ENCODE results near the gene NTM. TPM values are rescaled to one million over a fixed set of nuclear protein-coding genes. Genes with fewer than 3 reads are reported as not detected.

The NTM gene
- total RNA-seq, 1 donor from 2014 or later, result 4.3 TPM

GRCh38 chr11:132205006-132205405, 834.6 kb downstream of the NTM start:
- Mint-ChIP-seq H3K4me3 (ENCODE audit: low read depth) (no peak overlapping the region), H3K27ac (no peak overlapping the region), H3K9me3 (ENCODE audit: low read depth) (peaks cover 4% of the 10 kb centered on the region), H3K27me3 (peaks cover 16% of the 10 kb centered on the region), H3K36me3 (ENCODE audit: insufficient read depth) (no peaks in the 10 kb centered on the region), H3K4me1 (ENCODE audit: low read depth) (no peaks in the 10 kb centered on the region)
- no peak for TF ChIP-seq CTCF (IDR thresholded peaks at IDR 0.05; ENCODE audit: unreplicated experiment)
- no peak for DNase-seq (ENCODE audit: low spot score, unreplicated experiment)

- H3K4me1 Mint-ChIP-seq (ENCODE audit: low read depth), result no peaks in the 10 kb centered on the region
- no peak for DNase-seq (ENCODE audit: low spot score, unreplicated experiment)
- TF ChIP-seq CTCF (IDR thresholded peaks at IDR 0.05; ENCODE audit: unreplicated experiment), result no peak
- no peaks in the 10 kb centered on the region for H3K36me3 Mint-ChIP-seq (ENCODE audit: insufficient read depth)
- H3K27ac Mint-ChIP-seq, result no peak overlapping the region
- H3K27me3 Mint-ChIP-seq, result peaks cover 16% of the 10 kb centered on the region
- no peak overlapping the region for H3K4me3 Mint-ChIP-seq (ENCODE audit: low read depth)
- peaks cover 4% of the 10 kb centered on the region for H3K9me3 Mint-ChIP-seq (ENCODE audit: low read depth)
Measured at GRCh38 chr11:132205496-132205895, 835.1 kb downstream of the NTM start.

- Mint-ChIP-seq H3K36me3 (ENCODE audit: insufficient read depth) (no peaks in the 10 kb centered on the region), H3K4me3 (ENCODE audit: low read depth) (no peak overlapping the region)
Measured at GRCh38 chr11:132206993-132207392, 836.6 kb downstream of the NTM start.

GRCh38 chr11:132208477-132209055, 838.2 kb downstream of the NTM start:
- peaks cover 4% of the 10 kb centered on the region for H3K9me3 Mint-ChIP-seq (ENCODE audit: low read depth)
- peak overlapping the region; percentile 47 for H3K27ac Mint-ChIP-seq
- no peak for DNase-seq (ENCODE audit: low spot score, unreplicated experiment)
- H3K36me3 Mint-ChIP-seq (ENCODE audit: insufficient read depth), result no peaks in the 10 kb centered on the region
- H3K4me3 Mint-ChIP-seq (ENCODE audit: low read depth), result no peak overlapping the region
- no peak for TF ChIP-seq CTCF (IDR thresholded peaks at IDR 0.05; ENCODE audit: unreplicated experiment)
- peaks cover 9% of the 10 kb centered on the region for H3K27me3 Mint-ChIP-seq
- H3K4me1 Mint-ChIP-seq (ENCODE audit: low read depth), result no peaks in the 10 kb centered on the region

More at GRCh38 chr11:132206993-132207392, 836.6 kb downstream of the NTM start:
- TF ChIP-seq CTCF (IDR thresholded peaks at IDR 0.05; ENCODE audit: unreplicated experiment), result no peak
- DNase-seq (ENCODE audit: low spot score, unreplicated experiment), result no peak
- Mint-ChIP-seq H3K4me1 (ENCODE audit: low read depth) (no peaks in the 10 kb centered on the region), H3K27me3 (peaks cover 12% of the 10 kb centered on the region), H3K27ac (no peak overlapping the region), H3K9me3 (ENCODE audit: low read depth) (peaks cover 4% of the 10 kb centered on the region)

GRCh38 chr11:132211479-132211878, 841.1 kb downstream of the NTM start:
- no peak for DNase-seq (ENCODE audit: low spot score, unreplicated experiment)
- peaks cover 4% of the 10 kb centered on the region for H3K9me3 Mint-ChIP-seq (ENCODE audit: low read depth)
- H3K36me3 Mint-ChIP-seq (ENCODE audit: insufficient read depth), result no peaks in the 10 kb centered on the region
- peaks cover 20% of the 10 kb centered on the region for H3K27me3 Mint-ChIP-seq
- no peaks in the 10 kb centered on the region for H3K4me1 Mint-ChIP-seq (ENCODE audit: low read depth)
- no peak overlapping the region for H3K27ac Mint-ChIP-seq
- no peak overlapping the region for H3K4me3 Mint-ChIP-seq (ENCODE audit: low read depth)
- TF ChIP-seq CTCF (IDR thresholded peaks at IDR 0.05; ENCODE audit: unreplicated experiment), result no peak
